ENCODE data around the gene DNAAF1. TPM values are rescaled to one million over a fixed set of nuclear protein-coding genes. Genes with fewer than 3 reads are reported as not detected.
A peak's percentile ranks its signal among the peaks of the same experiment; 100 is the strongest.

DNAAF1 gene
- total RNA-seq, 1 donor from 2014 or later, result not detected

DNA sequence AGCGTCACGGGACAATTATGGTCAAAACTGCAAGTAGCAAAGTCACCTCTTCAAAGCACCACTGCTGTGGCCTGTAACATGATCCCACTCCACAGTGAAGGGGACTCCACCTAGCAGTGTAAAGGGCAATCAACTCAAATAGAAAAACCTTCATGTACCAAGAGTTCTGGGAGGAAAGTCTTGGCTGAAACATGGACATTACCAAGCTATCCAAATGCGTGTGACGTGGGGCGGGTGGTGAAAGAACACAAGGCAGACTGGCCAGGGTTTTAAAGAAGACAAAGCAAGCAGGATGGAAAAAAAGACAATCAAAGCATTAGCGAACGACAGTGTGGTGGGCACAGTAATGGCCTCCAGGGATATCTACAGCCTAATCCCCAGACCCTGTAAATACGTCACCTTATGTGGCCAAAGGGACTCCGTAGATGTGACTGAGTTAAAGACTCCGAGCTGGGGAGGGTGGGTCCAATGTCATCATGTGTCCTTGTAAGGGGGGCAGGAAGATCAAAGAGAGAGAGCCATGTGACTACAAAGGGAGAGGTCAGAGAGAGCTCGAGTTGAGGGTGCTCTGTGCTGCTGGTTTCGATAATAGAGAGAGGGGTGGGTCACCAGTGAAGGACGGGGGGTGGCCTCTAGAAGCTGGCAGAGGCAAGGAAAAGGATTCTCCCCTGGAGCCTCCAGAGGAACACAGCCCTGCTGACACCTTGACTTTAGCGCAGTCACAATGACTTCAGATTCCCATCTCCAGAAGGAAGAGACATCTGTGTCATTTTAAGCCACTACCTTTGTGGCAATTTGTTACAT lies 6.1 kb upstream of the DNAAF1 start:
- H3K9me3 ChIP-seq (ENCODE audit: control insufficient read depth in 3 of 3, low read length in 3 of 3), result no peaks in the 10 kb centered on the region
- peaks cover 12 to 24% (median 19%) of the 10 kb centered on the region in 3 donors for H3K4me1 ChIP-seq (ENCODE audit: control insufficient read depth in 3 of 3, insufficient read depth in 3 of 3, low read length in 3 of 3)
- H3K27me3 ChIP-seq (ENCODE audit: control insufficient read depth in 3 of 3, insufficient read depth in 3 of 3, low read length in 3 of 3), result no peaks in the 10 kb centered on the region
- peaks cover 0 to 2% (median 0%) of the 10 kb centered on the region in 3 donors for H3K36me3 ChIP-seq (ENCODE audit: control insufficient read depth in 3 of 3, insufficient read depth in 3 of 3, low read length in 3 of 3)
- peak overlapping the region; percentile 41 to 66 (median 52) for H3K4me3 ChIP-seq (ENCODE audit: low read length in 3 of 3)
- H3K27ac ChIP-seq (ENCODE audit: low read depth, low read length), result peak overlapping the region; percentile 67
- peak overlapping the region; percentile 3 to 77 (median 75) for H3K9ac ChIP-seq (ENCODE audit: low read depth in 1 of 3, low read length in 3 of 3)

DNA sequence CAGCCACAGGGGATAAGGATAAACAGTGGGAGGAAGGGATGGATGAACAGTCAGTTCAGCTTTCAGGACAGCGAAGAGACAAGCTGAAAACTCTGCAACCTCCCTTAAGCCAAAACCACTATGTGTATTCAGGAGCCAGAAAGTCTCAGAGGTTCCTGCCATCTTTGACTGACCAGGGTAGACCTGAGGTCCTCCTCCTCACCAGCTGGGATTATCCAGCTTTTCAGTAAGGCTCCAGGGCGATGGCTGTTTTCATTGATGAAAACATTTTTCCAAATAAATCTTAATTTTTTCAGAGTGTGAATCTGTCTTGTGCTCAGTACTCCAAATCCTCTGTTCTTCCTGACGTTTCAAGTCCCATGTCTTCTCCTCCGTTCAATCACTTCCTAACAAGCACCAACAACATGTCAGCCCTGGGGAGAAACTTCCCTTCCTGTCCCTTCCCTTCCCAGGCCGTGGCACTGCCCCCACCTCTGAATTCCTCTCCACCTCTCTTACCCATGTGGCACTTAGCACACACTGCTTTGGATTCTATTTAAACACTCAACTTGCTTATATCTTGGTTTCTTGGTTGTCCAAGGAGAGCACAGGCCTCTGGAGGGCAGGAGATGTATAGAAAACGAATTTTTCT lies 5.4 kb upstream of the DNAAF1 start:
- peaks cover 16 to 28% (median 24%) of the 10 kb centered on the region in 3 donors for H3K4me1 ChIP-seq (ENCODE audit: control insufficient read depth in 3 of 3, insufficient read depth in 3 of 3, low read length in 3 of 3)
- no peaks in the 10 kb centered on the region for H3K27me3 ChIP-seq (ENCODE audit: control insufficient read depth in 3 of 3, insufficient read depth in 3 of 3, low read length in 3 of 3)
- H3K36me3 ChIP-seq (ENCODE audit: control insufficient read depth in 3 of 3, insufficient read depth in 3 of 3, low read length in 3 of 3), result peaks cover 0 to 2% (median 0%) of the 10 kb centered on the region in 3 donors
- peak overlapping the region in 1 of 3 donors; percentile 41 for H3K4me3 ChIP-seq (ENCODE audit: low read length in 3 of 3)
- H3K9me3 ChIP-seq (ENCODE audit: control insufficient read depth in 3 of 3, low read length in 3 of 3), result no peaks in the 10 kb centered on the region
- peak overlapping the region; percentile 67 for H3K27ac ChIP-seq (ENCODE audit: low read depth, low read length)
- H3K9ac ChIP-seq (ENCODE audit: low read depth in 1 of 3, low read length in 3 of 3), result peak overlapping the region in 2 of 3 donors; percentile 3 to 33

- Histone ChIP-seq H3K36me3 (ENCODE audit: control insufficient read depth in 3 of 3, insufficient read depth in 3 of 3, low read length in 3 of 3) (peaks cover 0 to 2% (median 0%) of the 10 kb centered on the region in 3 donors), H3K9me3 (ENCODE audit: control insufficient read depth in 3 of 3, low read length in 3 of 3) (no peaks in the 10 kb centered on the region), H3K4me3 (ENCODE audit: low read length in 3 of 3) (no peak overlapping the region), H3K4me1 (ENCODE audit: control insufficient read depth in 3 of 3, insufficient read depth in 3 of 3, low read length in 3 of 3) (peaks cover 21 to 32% (median 29%) of the 10 kb centered on the region in 3 donors), H3K9ac (ENCODE audit: low read depth in 1 of 3, low read length in 3 of 3) (no peak overlapping the region), H3K27ac (ENCODE audit: low read depth, low read length) (no peak overlapping the region), H3K27me3 (ENCODE audit: control insufficient read depth in 3 of 3, insufficient read depth in 3 of 3, low read length in 3 of 3) (no peaks in the 10 kb centered on the region)
These were observed 3.9 kb upstream of the DNAAF1 start for GRCh38 chr16:84141143-84141670.

DNA sequence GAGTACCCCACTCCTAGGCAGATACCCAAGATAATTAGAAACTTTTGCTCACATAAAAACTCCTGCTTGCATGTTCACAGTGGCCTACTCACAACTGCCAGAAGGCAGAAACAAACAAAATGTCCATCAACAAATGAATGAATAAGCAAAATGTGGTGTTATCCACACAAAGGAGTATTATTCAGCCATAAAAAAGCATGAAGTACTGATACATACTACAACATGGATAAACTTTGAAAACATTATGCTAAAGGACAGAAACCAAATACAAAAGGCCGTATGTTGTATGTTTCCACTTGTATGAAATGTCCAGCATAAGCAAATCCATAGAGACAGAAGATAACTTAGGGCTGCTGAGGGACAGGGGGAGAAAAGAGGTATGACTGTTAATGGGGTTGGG lies 2.0 kb upstream of the DNAAF1 start:
- H3K27me3 ChIP-seq (ENCODE audit: control insufficient read depth in 3 of 3, insufficient read depth in 3 of 3, low read length in 3 of 3), result no peaks in the 10 kb centered on the region
- H3K4me3 ChIP-seq (ENCODE audit: low read length in 3 of 3), result no peak overlapping the region
- peaks cover 0 to 2% (median 0%) of the 10 kb centered on the region in 3 donors for H3K36me3 ChIP-seq (ENCODE audit: control insufficient read depth in 3 of 3, insufficient read depth in 3 of 3, low read length in 3 of 3)
- no peak overlapping the region for H3K27ac ChIP-seq (ENCODE audit: low read depth, low read length)
- H3K9ac ChIP-seq (ENCODE audit: low read depth in 1 of 3, low read length in 3 of 3), result no peak overlapping the region
- no peaks in the 10 kb centered on the region for H3K9me3 ChIP-seq (ENCODE audit: control insufficient read depth in 3 of 3, low read length in 3 of 3)
- peaks cover 18 to 29% (median 27%) of the 10 kb centered on the region in 3 donors for H3K4me1 ChIP-seq (ENCODE audit: control insufficient read depth in 3 of 3, insufficient read depth in 3 of 3, low read length in 3 of 3)

- Histone ChIP-seq H3K27me3 (ENCODE audit: control insufficient read depth in 3 of 3, insufficient read depth in 3 of 3, low read length in 3 of 3) (no peaks in the 10 kb centered on the region), H3K9me3 (ENCODE audit: control insufficient read depth in 3 of 3, low read length in 3 of 3) (no peaks in the 10 kb centered on the region), H3K9ac (ENCODE audit: low read depth in 1 of 3, low read length in 3 of 3) (peak overlapping the region; percentile 70 to 85 (median 79)), H3K4me3 (ENCODE audit: low read length in 3 of 3) (peak overlapping the region; percentile 68 to 92 (median 87)), H3K27ac (ENCODE audit: low read depth, low read length) (no peak overlapping the region), H3K36me3 (ENCODE audit: control insufficient read depth in 3 of 3, insufficient read depth in 3 of 3, low read length in 3 of 3) (peaks cover 0 to 2% (median 0%) of the 10 kb centered on the region in 3 donors), H3K4me1 (ENCODE audit: control insufficient read depth in 3 of 3, insufficient read depth in 3 of 3, low read length in 3 of 3) (peaks cover 17 to 29% (median 25%) of the 10 kb centered on the region in 3 donors)
These were observed 1.3 kb upstream of the DNAAF1 start for GRCh38 chr16:84143784-84144199.

- Histone ChIP-seq H3K9ac (ENCODE audit: low read depth in 1 of 3, low read length in 3 of 3) (peak overlapping the region; percentile 70 to 85 (median 79)), H3K27ac (ENCODE audit: low read depth, low read length) (peak overlapping the region; percentile 66), H3K9me3 (ENCODE audit: control insufficient read depth in 3 of 3, low read length in 3 of 3) (no peaks in the 10 kb centered on the region), H3K4me3 (ENCODE audit: low read length in 3 of 3) (peak overlapping the region; percentile 68 to 92 (median 87)), H3K4me1 (ENCODE audit: control insufficient read depth in 3 of 3, insufficient read depth in 3 of 3, low read length in 3 of 3) (peaks cover 12 to 25% (median 19%) of the 10 kb centered on the region in 3 donors), H3K36me3 (ENCODE audit: control insufficient read depth in 3 of 3, insufficient read depth in 3 of 3, low read length in 3 of 3) (peaks cover 0 to 2% (median 0%) of the 10 kb centered on the region in 3 donors), H3K27me3 (ENCODE audit: control insufficient read depth in 3 of 3, insufficient read depth in 3 of 3, low read length in 3 of 3) (no peaks in the 10 kb centered on the region)
These were observed 774 bp upstream of the DNAAF1 start for GRCh38 chr16:84144209-84144858.

DNA sequence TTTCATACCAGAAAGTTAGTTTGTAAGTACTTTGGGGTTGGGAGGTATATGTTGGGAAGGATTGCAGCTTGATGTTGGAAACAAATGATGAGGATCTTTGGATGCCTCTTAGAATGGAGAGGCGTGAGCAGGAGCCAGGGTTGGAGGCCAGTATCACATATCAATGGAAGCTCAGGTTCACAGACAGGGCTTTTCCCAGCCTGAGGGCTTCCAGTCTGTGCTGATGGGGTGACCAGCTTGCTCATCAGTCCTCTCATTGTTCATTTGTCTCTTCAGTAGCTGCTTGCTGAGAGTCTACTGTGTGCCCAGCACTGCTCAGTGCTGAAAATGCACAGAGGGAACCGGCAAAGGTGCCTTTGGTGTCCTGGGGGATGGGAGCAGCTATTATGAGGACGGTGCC lies 5.8 kb downstream of the DNAAF1 start:
- Histone ChIP-seq H3K36me3 (ENCODE audit: control insufficient read depth in 3 of 3, insufficient read depth in 3 of 3, low read length in 3 of 3) (no peaks in the 10 kb centered on the region), H3K27ac (ENCODE audit: low read depth, low read length) (no peak overlapping the region), H3K4me3 (ENCODE audit: low read length in 3 of 3) (no peak overlapping the region), H3K4me1 (ENCODE audit: control insufficient read depth in 3 of 3, insufficient read depth in 3 of 3, low read length in 3 of 3) (no peaks in the 10 kb centered on the region), H3K9ac (ENCODE audit: low read depth in 1 of 3, low read length in 3 of 3) (no peak overlapping the region), H3K27me3 (ENCODE audit: control insufficient read depth in 3 of 3, insufficient read depth in 3 of 3, low read length in 3 of 3) (no peaks in the 10 kb centered on the region), H3K9me3 (ENCODE audit: control insufficient read depth in 3 of 3, low read length in 3 of 3) (no peaks in the 10 kb centered on the region)

- no peaks in the 10 kb centered on the region for H3K36me3 ChIP-seq (ENCODE audit: control insufficient read depth in 3 of 3, insufficient read depth in 3 of 3, low read length in 3 of 3)
- no peak overlapping the region for H3K27ac ChIP-seq (ENCODE audit: low read depth, low read length)
- no peak overlapping the region for H3K4me3 ChIP-seq (ENCODE audit: low read length in 3 of 3)
- no peaks in the 10 kb centered on the region for H3K4me1 ChIP-seq (ENCODE audit: control insufficient read depth in 3 of 3, insufficient read depth in 3 of 3, low read length in 3 of 3)
- no peak overlapping the region for H3K9ac ChIP-seq (ENCODE audit: low read depth in 1 of 3, low read length in 3 of 3)
- H3K27me3 ChIP-seq (ENCODE audit: control insufficient read depth in 3 of 3, insufficient read depth in 3 of 3, low read length in 3 of 3), result peaks cover 6 to 10% (median 6%) of the 10 kb centered on the region in 3 donors
- H3K9me3 ChIP-seq (ENCODE audit: control insufficient read depth in 3 of 3, low read length in 3 of 3), result no peaks in the 10 kb centered on the region
These were observed 8.6 kb downstream of the DNAAF1 start for GRCh38 chr16:84153660-84154214.

GRCh38 chr16:84155226-84155625 lies 10.1 kb downstream of the DNAAF1 start:
- H3K27ac ChIP-seq (ENCODE audit: low read depth, low read length), result no peak overlapping the region
- H3K9ac ChIP-seq (ENCODE audit: low read depth in 1 of 3, low read length in 3 of 3), result no peak overlapping the region
- no peaks in the 10 kb centered on the region for H3K36me3 ChIP-seq (ENCODE audit: control insufficient read depth in 3 of 3, insufficient read depth in 3 of 3, low read length in 3 of 3)
- H3K9me3 ChIP-seq (ENCODE audit: control insufficient read depth in 3 of 3, low read length in 3 of 3), result no peaks in the 10 kb centered on the region
- H3K4me1 ChIP-seq (ENCODE audit: control insufficient read depth in 3 of 3, insufficient read depth in 3 of 3, low read length in 3 of 3), result no peaks in the 10 kb centered on the region
- H3K4me3 ChIP-seq (ENCODE audit: low read length in 3 of 3), result no peak overlapping the region
- peaks cover 6 to 19% (median 8%) of the 10 kb centered on the region in 3 donors for H3K27me3 ChIP-seq (ENCODE audit: control insufficient read depth in 3 of 3, insufficient read depth in 3 of 3, low read length in 3 of 3)
